HPDE6-E6E7 (cell line): ENCODE data around the gene SLC2A6.

Experiments
- DNase-seq: peaks from one replicate; pipeline ENCODE4 v3.0.0; 2011; ENCODE audit warnings: missing footprints; ENCODE audit errors: extremely low spot score

Gene SLC2A6

DNA sequence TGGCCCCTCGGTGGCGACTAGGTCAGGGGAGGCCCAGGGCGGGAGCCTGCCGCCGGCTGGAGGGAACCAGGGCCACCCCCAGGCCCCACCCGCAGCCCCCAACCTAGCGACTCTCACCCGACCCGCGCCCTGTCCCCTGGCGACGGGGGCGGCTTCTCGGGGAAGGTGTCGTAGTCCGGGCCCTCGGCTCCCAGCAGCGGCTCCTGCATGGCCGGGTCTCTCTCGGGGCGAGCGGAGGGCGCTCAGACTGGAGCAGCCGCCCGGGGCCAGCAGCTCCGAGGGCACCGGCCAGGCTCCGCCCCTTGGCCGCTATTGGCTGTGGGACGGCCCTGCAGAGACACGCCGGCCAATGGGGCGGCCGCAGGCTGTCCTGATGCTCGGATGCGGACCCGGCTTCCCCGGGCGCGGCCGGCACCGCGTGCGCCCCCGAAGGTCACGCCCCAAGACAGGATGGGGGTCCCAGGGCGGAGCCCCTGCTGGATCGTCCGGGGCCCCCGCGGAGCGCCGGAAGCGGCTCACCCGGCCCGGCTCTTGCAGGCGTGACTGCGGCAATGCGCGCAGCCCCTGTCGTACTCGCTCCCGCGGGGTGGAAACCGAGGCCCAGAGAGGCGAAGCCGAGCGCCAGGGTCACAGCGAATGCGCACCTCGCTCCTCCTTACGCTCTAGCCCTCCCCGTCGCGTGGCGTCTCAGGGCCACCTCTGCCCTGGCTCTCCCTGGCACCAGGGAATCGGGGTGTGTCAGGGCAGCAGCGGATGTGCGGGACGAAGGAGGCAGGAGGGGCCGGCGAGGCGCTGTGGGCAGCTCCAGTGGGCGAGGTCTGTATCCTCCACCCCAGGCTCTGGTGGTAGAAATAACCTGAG is at the start of gene SLC2A6:
TSS of gene SLC2A6 (minus strand) at position 249 of the 861 bp plus-strand sequence. CDS start at position 209, 40 bp downstream.
- DNase-seq = peak; percentile 91

- no peak for DNase-seq
These were observed 49.3 kb upstream of the SLC2A6 start for GRCh38 chr9:133528001-133528875.

DNA sequence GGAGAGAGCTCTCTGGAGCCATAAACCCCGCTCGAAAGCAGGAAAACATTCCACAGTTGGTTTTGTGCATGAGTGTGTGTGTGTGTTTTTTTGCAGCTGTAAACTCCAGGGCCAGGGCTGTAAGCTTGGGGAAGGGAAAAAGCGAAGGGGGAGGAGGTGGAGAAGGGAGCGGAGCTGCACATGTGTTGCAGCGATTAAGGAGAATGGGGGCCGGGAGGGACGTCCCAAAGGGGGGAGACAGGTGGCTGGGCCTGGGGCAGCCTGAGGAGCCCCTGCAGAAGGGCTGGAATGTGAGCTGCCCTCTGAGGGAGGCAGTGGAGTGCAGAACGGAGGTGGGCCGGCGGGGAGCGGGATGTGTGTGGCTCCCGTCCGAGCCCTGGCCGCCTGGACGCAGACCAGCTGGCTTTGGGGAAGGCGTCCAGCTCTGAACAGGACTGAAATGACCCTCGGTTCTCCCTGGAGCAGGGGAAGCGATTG is 48.6 kb upstream of the SLC2A6 start:
- DNase-seq = no peak

DNA sequence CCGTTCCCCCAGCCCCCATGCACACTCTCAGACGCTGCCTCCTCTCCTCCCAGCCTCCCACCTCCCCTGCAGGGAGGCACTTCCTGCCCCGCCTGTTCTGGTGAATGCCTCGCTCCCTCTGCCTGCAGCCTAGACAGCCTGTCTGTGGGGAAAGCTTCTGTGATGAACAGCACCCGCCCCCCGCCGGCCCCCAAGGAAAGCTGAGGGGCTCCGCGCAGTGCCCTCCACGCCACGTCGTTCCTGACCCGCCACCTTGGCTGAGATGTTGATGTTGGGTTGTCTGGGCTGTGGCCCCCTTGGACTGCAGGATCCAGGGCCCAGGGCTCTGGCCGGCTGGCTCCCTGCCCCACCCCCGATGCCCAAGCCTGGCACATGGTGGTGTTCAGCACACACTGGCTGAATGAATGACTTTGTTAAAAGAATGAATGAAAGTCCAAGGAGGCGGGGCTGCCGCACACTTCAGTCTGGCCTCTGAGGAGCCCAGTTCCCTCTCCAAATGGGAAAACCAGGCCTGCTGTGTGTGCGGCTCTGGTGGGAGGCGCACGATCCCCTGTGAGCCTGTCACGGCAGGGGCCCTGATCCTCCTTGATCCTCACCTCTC is 47.9 kb upstream of the SLC2A6 start:
- DNase-seq = no peak

GRCh38 chr9:133525677-133526076 is 46.8 kb upstream of the SLC2A6 start:
- no peak for DNase-seq

GRCh38 chr9:133524679-133525228 is 45.9 kb upstream of the SLC2A6 start, which contains the start of gene MYMK:
TSS of gene MYMK (minus strand) at chr9:133524959. CDS start at chr9:133524844, 115 bp downstream.
- no peak for DNase-seq

DNA sequence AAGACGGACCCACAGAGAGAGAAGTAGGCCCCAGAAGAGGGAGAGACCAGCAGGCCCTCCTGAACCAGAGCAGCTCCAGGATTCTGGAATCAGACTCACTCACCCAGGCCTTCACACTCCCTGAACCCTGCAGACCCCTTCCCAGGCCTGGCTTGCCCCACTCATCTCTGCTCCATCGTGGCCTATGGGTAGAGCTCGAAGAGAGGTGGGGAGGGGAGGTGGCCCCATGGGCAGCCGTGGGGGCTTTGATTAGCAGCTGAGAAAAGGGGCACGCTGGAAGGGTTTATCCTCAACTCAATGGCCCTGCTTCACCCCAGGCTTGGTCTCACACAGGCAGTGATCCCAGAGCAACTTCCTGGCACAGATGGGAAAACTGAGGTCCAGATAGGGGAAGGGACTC is 45.2 kb upstream of the SLC2A6 start:
- no peak for DNase-seq

DNA sequence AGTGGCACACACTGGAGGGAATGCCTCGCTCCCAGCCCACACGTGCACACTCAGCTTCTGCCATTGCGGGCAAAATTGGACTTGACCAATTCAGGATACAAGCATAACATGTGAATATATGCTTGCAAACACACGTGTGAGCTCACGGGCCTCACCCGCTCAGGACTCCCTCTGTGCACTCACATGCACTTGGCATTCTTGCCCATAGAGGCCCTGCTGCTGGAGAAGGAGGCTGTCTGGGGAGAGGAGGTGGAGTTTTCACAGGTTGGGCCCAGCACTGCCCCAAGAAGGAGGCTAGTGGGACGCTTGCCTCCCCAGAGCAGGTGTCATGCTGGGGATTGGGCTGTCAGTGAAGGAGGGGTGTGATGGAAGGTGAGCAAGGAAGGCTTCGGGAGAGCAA is 44.2 kb upstream of the SLC2A6 start:
- DNase-seq = no peak

DNA sequence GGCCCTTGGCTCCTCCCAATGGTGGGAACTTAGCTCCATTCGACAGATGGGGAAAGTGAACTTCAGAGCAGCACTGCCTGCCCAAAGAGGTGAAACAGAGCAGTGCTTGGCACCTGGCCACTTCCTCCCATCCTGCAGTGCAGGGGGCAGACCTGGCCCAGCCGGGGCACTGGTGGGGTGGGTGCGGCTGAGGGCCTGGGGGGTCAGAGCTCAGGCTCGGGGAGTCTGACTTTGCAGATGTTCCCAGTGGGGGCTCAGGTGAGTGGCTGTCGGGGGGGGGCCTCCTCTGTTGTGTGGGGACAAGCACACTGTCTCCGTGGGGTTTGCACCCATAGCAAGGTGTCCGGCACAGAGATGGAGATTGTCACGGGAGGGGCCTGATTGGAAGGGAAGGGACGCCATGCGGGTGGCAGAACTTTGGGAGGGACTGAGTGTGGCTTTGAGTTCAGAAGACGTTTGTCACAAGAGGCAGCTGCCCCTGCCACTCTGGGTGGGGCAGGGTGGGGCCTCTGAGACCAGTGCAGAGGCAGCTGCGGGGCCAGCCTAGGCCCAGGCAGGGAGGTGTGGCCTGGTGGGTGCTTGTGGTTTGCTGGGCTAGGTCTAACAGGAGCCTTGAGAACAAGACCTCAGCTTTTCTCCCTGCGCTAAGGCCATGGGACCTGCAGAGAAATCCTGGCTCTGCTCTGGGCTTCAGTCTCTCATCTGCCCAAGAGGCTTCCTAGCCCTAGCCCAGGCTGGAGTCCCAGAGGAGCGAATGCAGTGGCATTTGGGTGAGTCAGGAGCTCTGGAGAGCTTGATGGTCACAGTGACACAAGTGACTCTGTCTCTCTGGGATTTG is 43.4 kb upstream of the SLC2A6 start:
- no peak for DNase-seq

GRCh38 chr9:133521122-133522072 is 42.5 kb upstream of the SLC2A6 start:
- DNase-seq = no peak

GRCh38 chr9:133520121-133520835 is 41.4 kb upstream of the SLC2A6 start:
- DNase-seq = no peak

GRCh38 chr9:133519693-133520092 is 40.8 kb upstream of the SLC2A6 start:
- DNase-seq = peak; percentile 36

- DNase-seq = no peak
These were observed 40.0 kb upstream of the SLC2A6 start for GRCh38 chr9:133518706-133519449.

GRCh38 chr9:133518200-133518599 is 39.3 kb upstream of the SLC2A6 start:
- no peak for DNase-seq

- DNase-seq = no peak
These were observed 38.8 kb upstream of the SLC2A6 start for GRCh38 chr9:133517711-133518110.

- DNase-seq = no peak
These were observed 38.1 kb upstream of the SLC2A6 start for GRCh38 chr9:133516961-133517350.

GRCh38 chr9:133516256-133516960 is 37.5 kb upstream of the SLC2A6 start:
- DNase-seq = no peak
